OCI-LY7 (cell line): Measurements from ENCODE around the gene CFAP141.
"Not testable (repeated sequence)": the region's sequence is repeated elsewhere in the genome, so short reads cannot be mapped to it uniquely, and the experiment has no call there.

Experiments
- CTCF ChIP-seq: fragments of 200-600 bp; sonication (generic); conservative IDR thresholded peaks from 2 replicates; pipeline ENCODE4 v1.5.1; 2014; ENCODE audit warnings: mild to moderate bottlenecking, antibody characterized with exemption, low read length, moderate library complexity, mixed read lengths
- EZH2phosphoT487 ChIP-seq: fragments of 200-600 bp; sonication (generic); IDR thresholded peaks from 2 replicates; pipeline ENCODE4 v1.6.1; 2018; ENCODE audit warnings: low read depth, borderline replicate concordance, mild to moderate bottlenecking, mixed run types, antibody characterized with exemption, low read length, moderate library complexity, mixed read lengths

GRCh38 chr1:154231112-154231511 lies 25.0 kb upstream of the CFAP141 start:
- not testable (repeated sequence) for TF ChIP-seq CTCF, EZH2phosphoT487
